H1 (cell line): Measurements from ENCODE around the gene A4GALT. TPM values are rescaled to one million over a fixed set of nuclear protein-coding genes. Genes with fewer than 3 reads are reported as not detected.

Experiments used
- BACH1 ChIP-seq: IDR thresholded peaks from 2 replicates; pipeline ENCODE4 v1.6.1; 2012; ENCODE audit warnings: low read length, improper control_type of control experiment
- BRCA1 ChIP-seq: IDR thresholded peaks from 2 replicates; pipeline ENCODE4 v1.6.1; 2012; ENCODE audit warnings: low read depth, low read length, improper control_type of control experiment
- PHF8 ChIP-seq: fragments of 200-600 bp; sonication (generic); conservative IDR thresholded peaks from 2 replicates; pipeline ENCODE4 v1.7.1; 2012; ENCODE audit warnings: low read depth, mild to moderate bottlenecking, inconsistent platforms, low read length, moderate library complexity
- POLR2A ChIP-seq, 2 experiments: IDR thresholded peaks; 1 replicate in 1 of 2; 2 replicates in 1 of 2; pipeline ENCODE4 v1.6.1; 2011; ENCODE audit warnings: low read depth in 2 of 2, low read length in 2 of 2, mild to moderate bottlenecking in 2 of 2; ENCODE audit errors: control extremely low read depth in 1 of 2
- polyA plus RNA-seq, 7 experiments: library from polyadenylated mRNA; depleted of rRNA in 3 of 7; stranded (reverse) in 5 of 7; unstranded in 2 of 7; fragments of >200 nt in 5 of 7; fragments of 200-250 nt in 2 of 7; gene quantifications; 1 replicate in 5 of 7; 2 replicates in 1 of 7; 4 replicates in 1 of 7; pipeline versions ENCODE4 v1.2.1 to v1.2.3, GENCODE V29; 2011 to 2013; ENCODE audit warnings: missing spikeins in 2 of 7, mixed read lengths in 2 of 7
- total RNA-seq: library from RNA; stranded (reverse); fragmentation: NEBNext Ultra II Directional; extraction: Animal tissue kit (Norgen Biotek cat#: 25700); gene quantifications from 2 replicates; pipeline ENCODE4 v1.2.1, GENCODE V29; 2021

Gene A4GALT
- total and polyA plus RNA-seq, 2 of the 8 experiments (the other 6 are each of a cell fraction or from before 2014, with no cell fraction given) = 7.2 to 13.8 TPM

- TF ChIP-seq BRCA1 (no peak), PHF8 (no peak), POLR2A (IDR thresholded peaks at IDR 0.05; ENCODE audit: control extremely low read depth in 1 of 2, low read depth in 2 of 2, low read length in 2 of 2) (no peak), BACH1 (no peak)
Measured at GRCh38 chr22:42769238-42769573, 48.5 kb upstream of the A4GALT start (continued).
